Embryonic facial prominence (tissue), 1 donor: Measurements from ENCODE around the gene TXNL1.
"Not testable (repeated sequence)": the region's sequence is repeated elsewhere in the genome, so short reads cannot be mapped to it uniquely, and the experiment has no call there.

Experiments used
- DNase-seq: peaks from one replicate; pipeline ENCODE4 v3.0.0-alpha.2; 2016; ENCODE audit errors: extremely low spot score

Gene TXNL1

GRCh38 chr18:56645415-56646016, 7.1 kb upstream of the TXNL1 start:
- no peak for DNase-seq

GRCh38 chr18:56643381-56643780, 5.0 kb upstream of the TXNL1 start:
- DNase-seq: no peak

- no peak for DNase-seq
These were observed 3.4 kb upstream of the TXNL1 start for GRCh38 chr18:56641714-56642337.

GRCh38 chr18:56639571-56639970, 1.2 kb upstream of the TXNL1 start:
- no peak for DNase-seq

DNA sequence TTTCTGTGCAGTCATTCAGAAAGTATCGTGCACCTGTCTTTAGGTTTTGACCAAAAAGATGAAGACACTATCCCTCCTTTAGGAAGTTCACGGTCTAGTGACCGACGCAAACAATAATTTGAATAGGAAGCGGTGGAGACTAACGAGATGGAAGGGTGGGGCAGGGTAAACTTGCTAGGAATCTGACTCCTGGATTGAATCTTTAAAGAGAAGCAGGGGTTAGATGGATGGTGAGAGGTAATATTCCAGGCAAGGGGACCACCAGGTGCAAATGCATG, 651 bp upstream of the TXNL1 start:
- no peak for DNase-seq

GRCh38 chr18:56637711-56638231, 621 bp downstream of the TXNL1 start:
- DNase-seq: no peak

DNA sequence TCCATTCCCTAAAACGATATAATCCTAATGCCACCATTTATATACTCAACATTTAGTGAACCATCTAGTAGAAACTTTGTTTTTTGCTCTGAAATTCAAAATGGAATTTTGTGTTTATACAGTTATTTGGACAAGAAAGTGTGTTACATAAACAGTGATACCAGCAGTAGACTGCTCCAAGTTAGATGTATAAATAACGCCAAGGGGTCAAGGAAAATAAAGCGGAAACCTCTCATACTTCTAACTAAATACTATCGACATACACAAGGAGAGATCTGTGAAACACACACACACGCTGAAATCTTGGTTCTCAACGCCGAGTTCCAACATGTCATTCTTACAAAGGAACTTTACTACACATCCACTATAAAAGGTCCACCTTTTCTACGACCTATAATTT, 1.2 kb downstream of the TXNL1 start:
- no peak for DNase-seq

DNA sequence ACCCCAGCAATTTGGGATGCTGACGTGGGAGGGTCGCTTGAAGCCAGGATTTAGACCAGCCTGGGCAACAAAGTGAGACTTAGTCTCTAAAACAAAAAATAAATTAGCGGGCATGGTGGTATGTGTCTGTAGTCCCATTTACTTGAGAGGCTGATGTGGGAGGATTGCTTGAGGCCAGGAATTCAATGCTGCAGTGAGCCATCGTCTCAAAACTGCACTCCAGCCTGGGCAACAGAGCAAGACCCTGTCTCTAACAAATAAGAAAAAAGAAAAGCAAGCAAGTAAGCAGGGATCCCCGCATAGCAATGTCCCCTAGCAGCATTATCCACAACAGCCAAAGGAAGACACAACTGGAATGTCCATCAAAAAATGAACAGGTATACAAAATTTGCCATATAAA, 3.4 kb downstream of the TXNL1 start:
- DNase-seq: no peak

DNA sequence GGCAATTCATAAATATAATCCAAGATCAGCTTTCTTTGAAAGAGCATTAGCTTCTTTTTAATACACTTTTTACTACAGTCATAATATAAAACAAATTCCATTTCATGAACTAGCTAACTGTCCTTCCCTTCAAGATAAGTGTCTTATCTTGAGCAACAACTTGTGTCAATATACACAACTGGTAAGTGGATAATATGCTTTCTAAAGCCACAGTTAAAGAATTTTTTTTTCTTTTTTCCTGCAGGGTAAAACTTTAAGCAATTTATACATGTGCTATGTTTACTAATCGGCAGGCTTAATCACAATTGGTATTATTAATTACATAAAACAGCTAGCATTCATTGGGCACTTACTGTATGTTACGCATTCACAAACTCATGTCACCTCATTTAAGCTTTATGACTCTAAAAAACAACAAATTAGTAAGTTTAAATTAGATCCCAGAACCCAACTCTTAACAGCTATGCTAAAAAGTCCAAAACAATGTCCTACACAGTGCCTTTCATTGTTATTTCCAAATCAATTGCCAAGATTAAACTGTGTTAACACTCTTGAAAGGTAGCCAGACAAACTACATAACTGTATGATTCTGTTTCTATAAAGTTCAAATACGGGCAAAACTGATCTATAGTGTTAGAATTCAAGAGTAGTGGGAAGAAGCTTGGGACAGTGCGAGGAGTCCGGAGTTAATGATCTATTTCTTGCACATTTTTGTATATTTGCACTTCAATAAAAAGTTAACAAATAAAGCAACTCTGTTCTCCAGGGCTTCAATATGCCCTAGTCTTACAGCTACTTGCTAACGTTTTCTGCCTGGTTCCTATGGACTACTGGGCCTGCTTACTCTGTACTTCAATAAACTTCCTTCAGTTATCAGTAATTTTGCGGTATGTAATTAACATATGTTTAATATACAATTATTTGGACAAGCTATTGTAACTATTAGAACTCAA, 6.0 kb downstream of the TXNL1 start:
- no peak for DNase-seq

- no peak for DNase-seq
These were observed 10.4 kb downstream of the TXNL1 start for GRCh38 chr18:56627991-56628390.

- DNase-seq: no peak
These were observed 22.5 kb downstream of the TXNL1 start for GRCh38 chr18:56615738-56616520.

DNA sequence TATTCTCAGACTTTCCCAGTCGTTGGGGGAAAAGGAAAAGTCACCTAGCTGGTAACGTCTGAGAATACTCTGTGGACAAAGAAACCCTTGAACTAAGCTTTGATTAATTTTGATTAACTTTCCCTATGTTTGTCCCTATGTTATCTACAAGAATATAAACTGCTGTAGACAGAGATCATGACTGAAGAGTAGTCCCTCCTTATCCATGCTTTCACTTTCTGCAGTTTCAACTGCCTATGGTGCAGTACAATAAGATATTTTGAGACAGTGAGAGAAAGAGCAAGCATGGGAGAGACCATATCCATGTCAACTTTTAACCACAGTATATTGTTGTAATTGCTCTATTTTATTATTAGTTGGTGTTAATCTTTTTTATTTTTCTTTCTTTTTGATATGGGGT, 31.8 kb downstream of the TXNL1 start:
- DNase-seq: no peak

- DNase-seq: no peak
These were observed 40.0 kb downstream of the TXNL1 start for GRCh38 chr18:56598422-56598821.

- DNase-seq: no peak
These were observed 44.5 kb downstream of the TXNL1 start for GRCh38 chr18:56593906-56594305.

GRCh38 chr18:56580026-56580425, 58.4 kb downstream of the TXNL1 start:
- no peak for DNase-seq

GRCh38 chr18:56579451-56579850, 58.9 kb downstream of the TXNL1 start:
- DNase-seq: no peak

GRCh38 chr18:56576826-56577573, 61.4 kb downstream of the TXNL1 start:
- no peak for DNase-seq

GRCh38 chr18:56575819-56576663, 62.4 kb downstream of the TXNL1 start:
- DNase-seq: peak; percentile 64

- no peak for DNase-seq
These were observed 63.5 kb downstream of the TXNL1 start for GRCh38 chr18:56574861-56575260.

DNA sequence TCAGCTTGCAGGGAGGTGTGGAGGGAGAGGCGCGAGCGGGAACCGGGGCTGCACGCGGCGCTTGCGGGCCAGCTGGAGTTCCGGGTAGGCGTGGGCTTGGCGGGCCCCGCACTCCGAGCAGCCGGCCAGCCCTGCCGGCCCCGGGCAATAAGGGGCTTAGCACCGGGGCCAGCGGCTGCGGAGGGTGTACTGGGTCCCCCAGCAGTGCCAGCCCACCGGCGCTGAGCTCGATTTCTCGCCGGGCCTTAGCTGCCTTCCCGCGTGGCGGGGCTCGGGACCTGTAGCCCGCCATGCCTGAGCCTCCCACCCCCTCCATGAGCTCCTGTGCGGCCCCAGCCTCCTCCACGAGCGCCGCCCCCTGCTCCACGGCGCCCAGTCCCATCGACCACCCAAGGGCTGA, 66.1 kb downstream of the TXNL1 start:
- DNase-seq: not testable (repeated sequence)
